ENCODE results near the gene PIGS.

The PIGS gene

DNA sequence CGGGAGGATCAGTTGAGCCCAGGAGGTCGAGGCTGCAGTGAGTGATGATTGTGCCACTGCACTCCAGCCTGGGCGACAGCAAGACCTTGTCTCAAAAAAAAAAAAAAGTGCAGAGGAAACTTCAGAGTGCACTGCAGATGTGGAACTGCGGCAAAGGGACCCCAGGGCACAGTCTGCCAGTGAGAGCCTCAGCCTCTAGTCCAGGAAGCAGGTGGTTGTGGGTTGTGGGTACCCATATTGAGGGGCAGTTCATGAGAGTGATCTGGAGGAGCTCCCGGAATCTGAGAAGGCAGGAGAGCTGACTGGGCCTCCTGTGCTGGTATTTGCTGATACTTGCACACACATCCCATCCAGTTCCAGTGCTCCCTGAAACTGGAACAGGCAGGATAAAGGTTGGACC is 52.1 kb downstream of the PIGS start:
- no peak for DNase-seq
- Histone ChIP-seq H3K27ac (no peak overlapping the region), H3K9me3 (ENCODE audit: severe bottlenecking) (peaks cover 9% of the 10 kb centered on the region), H3K27me3 (ENCODE audit: insufficient read depth, low read depth, severe bottlenecking) (no peaks in the 10 kb centered on the region), H3K4me3 (ENCODE audit: low read depth, low read length) (no peak overlapping the region), H3K36me3 (no peaks in the 10 kb centered on the region)
- TF ChIP-seq, protein P1, sequence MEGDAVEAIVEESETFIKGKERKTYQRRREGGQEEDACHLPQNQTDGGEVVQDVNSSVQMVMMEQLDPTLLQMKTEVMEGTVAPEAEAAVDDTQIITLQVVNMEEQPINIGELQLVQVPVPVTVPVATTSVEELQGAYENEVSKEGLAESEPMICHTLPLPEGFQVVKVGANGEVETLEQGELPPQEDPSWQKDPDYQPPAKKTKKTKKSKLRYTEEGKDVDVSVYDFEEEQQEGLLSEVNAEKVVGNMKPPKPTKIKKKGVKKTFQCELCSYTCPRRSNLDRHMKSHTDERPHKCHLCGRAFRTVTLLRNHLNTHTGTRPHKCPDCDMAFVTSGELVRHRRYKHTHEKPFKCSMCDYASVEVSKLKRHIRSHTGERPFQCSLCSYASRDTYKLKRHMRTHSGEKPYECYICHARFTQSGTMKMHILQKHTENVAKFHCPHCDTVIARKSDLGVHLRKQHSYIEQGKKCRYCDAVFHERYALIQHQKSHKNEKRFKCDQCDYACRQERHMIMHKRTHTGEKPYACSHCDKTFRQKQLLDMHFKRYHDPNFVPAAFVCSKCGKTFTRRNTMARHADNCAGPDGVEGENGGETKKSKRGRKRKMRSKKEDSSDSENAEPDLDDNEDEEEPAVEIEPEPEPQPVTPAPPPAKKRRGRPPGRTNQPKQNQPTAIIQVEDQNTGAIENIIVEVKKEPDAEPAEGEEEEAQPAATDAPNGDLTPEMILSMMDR (IDR thresholded peaks at IDR 0.05; ENCODE audit: low read depth, low read length), result no peak

DNA sequence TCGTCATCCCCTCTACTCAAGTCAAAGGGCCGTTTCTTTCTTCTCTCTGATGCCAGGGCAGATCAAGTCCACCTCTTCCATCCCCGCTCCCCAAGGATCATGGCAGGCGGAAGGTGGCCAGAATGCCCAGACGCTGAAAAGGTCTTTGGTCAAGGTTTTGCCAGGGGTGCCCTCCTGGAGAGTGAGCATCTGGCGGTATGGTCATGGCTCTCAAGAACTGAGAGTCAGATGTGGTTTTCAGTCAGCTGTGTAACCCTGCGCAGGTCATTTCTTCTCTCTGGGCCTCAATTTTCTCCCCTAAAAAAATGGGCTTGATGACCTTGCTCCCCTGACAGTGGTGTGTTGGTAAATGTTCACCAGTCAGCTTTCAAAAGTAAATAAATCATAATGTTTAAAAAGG is 52.7 kb downstream of the PIGS start:
- TF ChIP-seq, protein P1 (IDR thresholded peaks at IDR 0.05; ENCODE audit: low read depth, low read length), result no peak
- Histone ChIP-seq H3K27ac (no peak overlapping the region), H3K9me3 (ENCODE audit: severe bottlenecking) (peaks cover 9% of the 10 kb centered on the region), H3K36me3 (no peaks in the 10 kb centered on the region), H3K4me3 (ENCODE audit: low read depth, low read length) (no peak overlapping the region), H3K27me3 (ENCODE audit: insufficient read depth, low read depth, severe bottlenecking) (no peaks in the 10 kb centered on the region)
- DNase-seq, result no peak

DNA sequence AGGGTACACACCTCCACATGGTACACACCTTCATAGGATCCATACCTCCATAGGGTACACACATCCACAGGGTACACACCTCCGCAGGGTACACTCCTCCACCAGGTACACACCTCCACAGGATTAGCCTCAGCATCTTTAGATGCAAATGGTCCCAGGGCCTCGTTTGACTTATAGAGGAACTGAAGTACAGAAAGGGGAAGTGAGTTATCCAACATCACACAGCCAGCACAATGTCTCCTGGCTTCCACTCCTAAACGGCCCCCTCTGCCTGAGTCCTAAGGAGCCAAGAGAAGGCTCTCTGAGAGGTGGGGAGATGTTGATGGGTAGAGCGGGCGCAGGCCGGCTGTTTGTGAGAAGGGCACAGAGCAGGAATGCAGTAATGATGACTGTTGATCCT is 53.2 kb downstream of the PIGS start:
- peaks cover 9% of the 10 kb centered on the region for H3K9me3 ChIP-seq (ENCODE audit: severe bottlenecking)
- TF ChIP-seq, protein P1 (IDR thresholded peaks at IDR 0.05; ENCODE audit: low read depth, low read length), result no peak
- H3K27ac ChIP-seq, result no peak overlapping the region
- no peaks in the 10 kb centered on the region for H3K27me3 ChIP-seq (ENCODE audit: insufficient read depth, low read depth, severe bottlenecking)
- DNase-seq, result no peak
- no peaks in the 10 kb centered on the region for H3K36me3 ChIP-seq
- H3K4me3 ChIP-seq (ENCODE audit: low read depth, low read length), result no peak overlapping the region

DNA sequence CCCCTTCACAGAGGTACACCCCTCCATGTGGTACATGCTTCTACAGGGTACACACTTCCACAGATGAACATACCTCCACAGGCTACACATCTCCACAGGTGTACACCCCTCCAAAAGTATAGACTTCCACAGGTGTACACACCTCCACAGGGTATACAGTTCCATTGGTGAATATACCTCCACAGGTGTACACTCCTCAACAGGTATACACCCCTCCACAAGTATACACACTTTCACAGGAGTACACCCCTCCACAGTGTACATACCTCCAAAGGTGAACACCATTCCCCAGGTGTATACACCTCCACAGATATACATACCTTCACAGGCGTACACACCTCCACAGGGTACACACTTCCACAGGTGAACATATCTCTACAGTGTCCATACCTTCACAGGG is 55.8 kb downstream of the PIGS start:
- Histone ChIP-seq H3K36me3 (no peaks in the 10 kb centered on the region), H3K4me3 (ENCODE audit: low read depth, low read length) (no peak overlapping the region), H3K27me3 (ENCODE audit: insufficient read depth, low read depth, severe bottlenecking) (no peaks in the 10 kb centered on the region), H3K9me3 (ENCODE audit: severe bottlenecking) (peaks cover 9% of the 10 kb centered on the region), H3K27ac (no peak overlapping the region)
- TF ChIP-seq, protein P1 (IDR thresholded peaks at IDR 0.05; ENCODE audit: low read depth, low read length), result no peak
- DNase-seq, result no peak

DNA sequence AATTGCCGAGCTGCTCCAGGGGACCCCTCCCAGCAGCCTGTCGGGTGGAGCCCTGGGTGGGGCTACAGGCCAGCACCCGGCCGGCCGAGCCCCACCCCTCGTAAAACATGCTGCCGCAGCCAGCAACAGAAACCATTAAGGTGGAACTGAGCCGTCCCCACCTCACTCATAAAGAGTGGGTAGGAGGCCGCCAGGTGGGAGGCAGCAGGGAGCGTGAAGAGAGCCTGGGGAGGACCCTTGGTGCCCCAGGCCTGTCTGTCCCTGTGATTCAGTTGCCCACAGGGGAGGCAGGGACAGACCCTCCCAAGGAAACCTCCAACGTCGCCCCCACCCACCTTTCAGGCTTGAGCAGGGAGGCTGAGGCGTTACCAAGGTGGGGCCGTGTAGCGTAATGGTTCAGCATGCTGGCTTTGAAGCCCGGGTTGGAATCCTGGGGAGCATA is 56.7 kb downstream of the PIGS start:
- H3K27me3 ChIP-seq (ENCODE audit: insufficient read depth, low read depth, severe bottlenecking), result no peaks in the 10 kb centered on the region
- no peaks in the 10 kb centered on the region for H3K36me3 ChIP-seq
- no peak for DNase-seq
- peaks cover 9% of the 10 kb centered on the region for H3K9me3 ChIP-seq (ENCODE audit: severe bottlenecking)
- TF ChIP-seq, protein P1 (IDR thresholded peaks at IDR 0.05; ENCODE audit: low read depth, low read length), result no peak
- no peak overlapping the region for H3K4me3 ChIP-seq (ENCODE audit: low read depth, low read length)
- H3K27ac ChIP-seq, result no peak overlapping the region

DNA sequence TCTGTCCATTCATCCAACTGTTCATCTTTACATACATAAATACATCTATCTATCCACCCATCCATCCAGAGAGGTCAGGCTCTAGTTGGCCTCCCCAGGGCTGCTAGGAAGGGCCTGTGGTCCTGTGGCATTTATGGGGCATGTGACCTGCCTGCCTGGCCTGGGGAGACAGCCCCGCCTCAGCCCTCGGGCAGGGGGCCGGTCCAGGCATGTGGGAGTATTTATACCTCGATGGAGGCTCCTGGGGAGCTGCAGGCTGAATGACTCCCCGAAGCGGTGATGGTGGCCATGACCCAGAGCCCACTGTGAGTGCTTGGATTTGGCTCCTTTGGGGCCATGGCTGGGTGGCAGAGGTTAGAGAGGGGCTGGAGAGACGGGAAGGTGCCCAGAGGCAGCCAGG is 57.8 kb downstream of the PIGS start:
- TF ChIP-seq, protein P1 (IDR thresholded peaks at IDR 0.05; ENCODE audit: low read depth, low read length), result no peak

More for the DNA sequence above, 57.8 kb downstream of the PIGS start:
- Histone ChIP-seq H3K27ac (no peak overlapping the region), H3K4me3 (ENCODE audit: low read depth, low read length) (no peak overlapping the region), H3K27me3 (ENCODE audit: insufficient read depth, low read depth, severe bottlenecking) (no peaks in the 10 kb centered on the region), H3K36me3 (no peaks in the 10 kb centered on the region), H3K9me3 (ENCODE audit: severe bottlenecking) (peaks cover 9% of the 10 kb centered on the region)
- no peak for DNase-seq
